GM21825 (cell line): ENCODE results near the gene DSTN.

Source experiments
- ATAC-seq: cut with Tn5 transposase; IDR thresholded peaks from one replicate; pipeline ENCODE4 v1.9.1; 2021; ENCODE audit warnings: mild to moderate bottlenecking, moderate library complexity; ENCODE audit not compliant: unreplicated experiment

The DSTN gene

GRCh38 chr20:17622086-17622850 lies 52.4 kb downstream of the DSTN start:
- ATAC-seq: no peak

DNA sequence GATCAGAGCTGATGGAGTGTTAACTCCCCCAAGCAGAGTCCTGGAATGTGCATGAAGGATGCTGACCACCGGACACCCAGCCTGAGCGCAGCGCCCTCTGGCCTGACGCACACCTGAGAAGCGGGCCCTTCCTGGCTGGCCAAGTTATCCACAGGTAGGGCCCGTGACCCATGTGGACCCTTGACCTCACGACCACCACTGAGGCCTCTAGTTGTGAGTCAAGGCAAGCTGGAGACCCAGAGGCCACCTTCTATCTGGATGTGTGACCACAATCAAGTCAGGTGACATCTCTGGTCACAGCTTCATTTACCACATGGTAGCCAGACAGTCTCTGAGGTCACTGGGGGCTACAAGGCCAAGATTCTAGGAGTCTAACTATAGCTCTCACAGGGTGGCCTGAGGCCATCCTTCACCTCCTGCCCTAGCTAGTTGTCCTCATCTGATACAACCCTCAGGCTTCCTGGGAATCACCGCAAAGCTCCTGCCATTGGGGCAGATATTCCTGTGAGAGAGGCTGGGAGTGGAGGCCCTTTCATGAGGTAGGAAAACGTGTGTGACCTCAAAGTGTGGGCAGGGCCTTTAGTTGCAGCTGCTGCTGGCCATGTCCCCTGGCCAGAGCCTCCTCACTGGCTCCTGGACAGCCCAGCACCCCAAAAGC lies 53.1 kb downstream of the DSTN start:
- no peak for ATAC-seq

GRCh38 chr20:17624070-17624469 lies 54.2 kb downstream of the DSTN start:
- ATAC-seq: no peak

DNA sequence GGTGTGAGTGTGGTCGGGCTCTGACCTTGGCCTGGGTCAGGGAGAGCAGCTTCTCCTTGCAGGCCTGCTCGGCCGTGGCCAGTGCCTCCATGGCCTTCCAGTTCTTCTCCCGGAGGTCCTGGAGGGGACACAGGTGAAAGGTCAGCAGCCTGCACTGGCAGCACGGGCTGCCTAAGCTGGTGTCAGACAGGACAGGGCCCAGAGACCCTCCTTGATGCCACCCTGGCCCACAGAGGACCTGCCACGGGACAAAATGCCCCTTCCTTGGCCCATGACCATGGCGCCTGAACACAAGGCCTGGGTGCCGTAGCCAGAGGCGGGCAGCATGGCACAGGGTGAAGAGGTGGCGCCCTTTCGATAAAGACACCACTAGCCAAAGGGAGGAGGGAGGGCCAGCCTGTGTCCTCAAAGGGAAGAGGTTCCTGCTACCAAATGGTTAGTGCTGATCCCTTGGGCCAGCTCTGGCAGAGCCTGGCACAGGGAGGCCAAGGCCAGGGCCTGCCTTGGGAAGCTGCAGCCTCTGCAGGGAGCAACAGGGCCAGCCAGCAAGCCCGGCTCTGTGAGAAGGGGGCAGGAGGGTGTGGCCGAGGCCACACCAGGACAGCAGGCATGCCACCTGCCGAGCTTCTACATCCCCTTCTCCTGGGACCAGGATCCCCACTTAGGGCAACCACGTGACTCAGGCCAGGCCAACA lies 54.8 kb downstream of the DSTN start:
- ATAC-seq: no peak

- no peak for ATAC-seq
Measured at GRCh38 chr20:17625246-17626051, 55.6 kb downstream of the DSTN start.

DNA sequence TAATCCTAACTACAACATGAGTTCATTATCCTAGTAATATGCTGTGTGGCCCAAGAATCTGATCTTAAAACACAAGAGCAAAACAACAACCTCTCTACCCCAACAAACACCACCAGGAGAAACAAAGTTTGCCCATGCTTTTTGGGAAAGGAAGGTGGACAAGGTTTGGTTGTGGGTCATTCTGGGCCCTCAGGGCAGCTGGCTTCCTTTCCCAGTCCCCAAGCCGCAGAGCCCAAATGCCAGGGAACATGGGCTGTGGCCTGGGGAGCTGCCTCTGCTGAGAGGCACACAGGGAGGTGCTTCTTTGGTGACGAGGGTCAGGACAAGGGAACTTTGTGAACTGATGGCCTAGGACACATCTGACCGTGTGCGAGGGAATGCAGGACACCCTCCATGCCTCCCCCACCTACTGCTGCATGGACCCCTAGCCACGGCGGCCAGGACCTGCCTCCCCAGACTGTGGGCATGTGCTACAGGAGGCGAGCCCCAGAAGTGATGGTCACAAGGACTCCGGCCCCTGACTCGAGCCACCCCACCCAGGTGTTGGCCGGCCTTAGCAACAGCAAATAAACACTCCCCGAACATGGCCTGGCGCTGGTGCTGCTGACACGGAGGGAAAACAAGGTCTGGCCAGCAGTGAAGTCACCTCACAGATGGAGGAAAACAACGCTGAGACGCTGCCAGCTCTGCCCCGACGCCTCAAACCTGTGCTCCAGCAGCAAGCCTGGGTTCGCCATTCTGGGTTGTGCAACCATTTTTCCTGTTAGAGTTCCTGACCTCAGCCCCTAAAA lies 56.5 kb downstream of the DSTN start:
- no peak for ATAC-seq

DNA sequence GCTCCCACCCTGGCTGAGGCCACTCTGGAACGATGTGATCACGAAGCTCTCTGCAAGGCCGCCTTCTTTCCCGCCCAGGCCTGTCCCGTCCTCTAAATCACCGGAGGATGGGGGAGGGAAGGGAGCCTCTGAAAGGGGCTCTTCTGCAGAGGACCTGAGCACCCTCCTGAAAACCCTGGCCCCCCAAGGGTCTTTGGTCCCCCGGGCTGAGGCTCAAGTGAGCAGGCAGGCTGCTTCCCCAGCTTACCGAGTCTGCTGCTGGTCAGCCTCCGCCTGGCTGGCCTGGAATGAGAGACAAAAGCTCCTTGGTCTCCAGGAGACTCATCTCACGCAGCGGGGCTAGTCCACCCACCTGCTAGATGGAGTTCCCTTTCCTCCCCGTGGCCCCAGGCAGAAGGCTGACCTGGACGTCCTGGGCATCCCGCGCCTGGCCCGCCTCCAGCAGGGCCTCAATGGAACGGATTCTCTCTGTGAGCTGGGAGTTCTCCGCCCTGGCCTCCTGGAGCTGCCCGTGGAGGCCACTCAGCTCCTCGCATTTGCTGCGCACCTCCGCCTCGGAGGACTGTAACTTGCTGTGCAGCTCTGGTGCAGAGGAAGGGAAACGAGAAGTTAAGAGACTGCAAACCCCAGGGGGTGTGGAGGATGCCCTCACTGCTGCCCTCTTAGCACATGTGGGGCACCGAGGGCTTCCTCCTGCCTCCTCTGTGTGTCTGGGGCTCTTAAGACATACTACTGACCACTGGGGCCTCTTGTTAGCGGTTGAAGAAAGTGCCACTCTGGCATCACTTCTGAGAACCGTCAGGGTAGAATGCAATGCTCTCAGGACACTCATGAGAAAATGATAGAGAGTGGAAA lies 57.5 kb downstream of the DSTN start:
- ATAC-seq: no peak

DNA sequence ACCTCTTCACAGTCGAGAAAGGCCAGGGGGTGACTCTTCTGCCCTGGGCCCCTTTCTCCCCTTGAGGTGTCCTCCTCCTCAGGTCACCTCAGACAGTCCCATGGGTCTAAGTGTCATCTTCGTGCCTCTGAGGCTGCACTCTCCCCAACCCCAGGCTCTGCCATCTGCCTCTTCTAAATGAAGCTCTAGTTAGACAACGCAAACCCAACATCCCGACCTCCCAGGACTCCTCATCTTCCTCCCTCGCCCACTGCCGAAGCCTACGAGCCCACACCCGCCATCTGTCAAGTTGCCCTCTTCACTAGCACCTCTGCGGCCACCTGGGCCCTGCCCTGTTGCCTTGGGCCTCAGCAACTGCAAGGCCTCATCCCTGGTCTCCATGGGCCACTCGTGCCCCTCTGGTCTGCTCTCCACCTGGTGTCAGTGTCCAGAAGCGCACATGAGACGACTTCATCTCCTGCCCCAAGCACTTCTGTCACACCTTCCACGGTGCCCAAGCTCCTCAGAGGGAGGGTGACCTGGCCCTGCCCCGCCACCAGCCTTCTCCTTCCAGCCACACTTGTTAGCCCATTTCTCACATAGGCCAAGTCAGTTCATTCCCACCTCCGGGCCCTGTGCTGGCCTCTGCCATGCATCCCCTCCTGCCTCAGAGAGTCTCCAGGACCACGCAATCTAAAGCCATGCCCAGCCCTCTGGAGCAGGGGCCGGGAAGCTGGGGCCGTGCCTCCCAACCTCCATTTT lies 58.4 kb downstream of the DSTN start:
- no peak for ATAC-seq

GRCh38 chr20:17629025-17629424 lies 59.1 kb downstream of the DSTN start:
- no peak for ATAC-seq

- ATAC-seq: no peak
Measured at GRCh38 chr20:17629678-17630089, 59.8 kb downstream of the DSTN start.

DNA sequence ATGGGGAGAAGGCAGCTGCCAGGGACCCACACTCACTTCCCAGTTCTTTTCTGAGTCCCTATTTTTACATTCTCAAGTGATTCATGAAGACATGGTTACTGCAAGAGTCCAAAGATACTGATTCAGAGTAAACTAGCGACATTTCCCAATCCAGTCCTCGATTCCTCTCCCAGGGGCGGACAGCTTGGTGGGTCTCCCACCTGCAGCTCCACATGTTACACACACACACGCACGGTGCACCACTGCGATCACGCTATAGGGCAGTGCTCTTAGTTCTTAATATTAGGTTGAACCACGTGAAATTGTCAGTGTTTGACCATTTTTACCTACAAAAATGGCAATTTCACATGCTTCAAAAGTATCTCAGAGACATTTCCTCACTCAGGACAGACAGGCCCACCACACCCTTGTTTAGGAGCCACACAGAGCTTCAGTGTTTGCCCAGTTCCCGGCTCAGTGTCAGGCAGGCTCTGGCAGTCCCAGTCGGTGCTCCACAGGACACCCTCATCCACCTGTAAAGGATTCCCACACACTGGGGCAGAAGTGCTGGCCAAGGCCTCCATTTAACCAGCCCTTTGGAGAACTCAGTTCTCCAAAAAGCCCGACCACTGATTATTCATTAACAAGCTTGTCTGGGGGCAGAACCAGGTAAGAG lies 60.4 kb downstream of the DSTN start:
- ATAC-seq: no peak

DNA sequence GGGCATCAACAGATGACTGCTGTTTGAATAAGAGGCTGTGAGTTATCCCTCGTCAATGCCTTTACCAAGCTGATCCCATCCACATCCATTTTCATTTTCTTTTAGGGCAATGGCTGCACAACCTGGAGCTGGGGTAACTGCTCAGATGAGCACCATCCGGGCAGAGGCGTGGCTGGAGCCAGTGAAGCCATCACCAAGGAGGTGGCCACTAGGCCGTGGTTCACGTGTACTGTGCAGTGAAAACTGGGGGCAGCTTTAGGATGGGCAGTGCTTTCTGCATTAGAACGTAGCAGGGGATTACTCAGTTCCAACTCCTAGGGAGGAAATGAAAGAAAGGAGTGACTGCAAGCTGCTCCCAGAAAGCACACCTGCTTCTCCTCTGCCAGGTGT lies 60.9 kb downstream of the DSTN start:
- ATAC-seq: no peak

- ATAC-seq: no peak
Measured at GRCh38 chr20:17631576-17632319, 61.9 kb downstream of the DSTN start.

DNA sequence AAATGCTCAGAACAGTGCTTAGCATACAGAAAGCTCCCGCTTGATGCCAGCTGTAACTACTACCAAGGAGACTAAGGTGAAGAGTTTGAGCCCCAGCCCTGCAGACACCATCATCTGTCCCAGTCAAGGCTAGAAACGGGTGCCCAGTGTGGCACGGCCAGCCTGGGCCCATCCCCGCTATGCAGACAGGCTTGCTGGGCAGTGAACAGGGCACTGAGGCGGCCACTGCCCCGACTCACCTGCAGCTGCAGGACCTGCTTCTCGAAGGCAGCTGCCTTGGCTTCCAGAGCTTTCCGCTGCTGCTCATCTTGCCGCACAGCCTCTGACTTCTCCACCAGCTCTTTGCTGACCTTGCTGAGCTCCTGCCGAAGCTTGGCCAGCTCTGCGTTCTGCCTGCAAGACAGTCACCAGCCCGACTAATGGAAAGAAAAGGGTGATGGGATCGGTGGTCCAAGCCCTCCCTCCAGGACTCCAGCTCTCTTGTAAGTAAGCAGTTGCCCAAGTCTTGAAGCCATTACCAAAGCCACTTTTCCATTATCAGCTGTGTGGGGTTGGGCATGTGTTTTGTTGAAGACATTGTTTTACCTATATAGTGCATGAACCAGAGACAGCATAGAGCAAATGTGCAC lies 63.5 kb downstream of the DSTN start:
- ATAC-seq: no peak

DNA sequence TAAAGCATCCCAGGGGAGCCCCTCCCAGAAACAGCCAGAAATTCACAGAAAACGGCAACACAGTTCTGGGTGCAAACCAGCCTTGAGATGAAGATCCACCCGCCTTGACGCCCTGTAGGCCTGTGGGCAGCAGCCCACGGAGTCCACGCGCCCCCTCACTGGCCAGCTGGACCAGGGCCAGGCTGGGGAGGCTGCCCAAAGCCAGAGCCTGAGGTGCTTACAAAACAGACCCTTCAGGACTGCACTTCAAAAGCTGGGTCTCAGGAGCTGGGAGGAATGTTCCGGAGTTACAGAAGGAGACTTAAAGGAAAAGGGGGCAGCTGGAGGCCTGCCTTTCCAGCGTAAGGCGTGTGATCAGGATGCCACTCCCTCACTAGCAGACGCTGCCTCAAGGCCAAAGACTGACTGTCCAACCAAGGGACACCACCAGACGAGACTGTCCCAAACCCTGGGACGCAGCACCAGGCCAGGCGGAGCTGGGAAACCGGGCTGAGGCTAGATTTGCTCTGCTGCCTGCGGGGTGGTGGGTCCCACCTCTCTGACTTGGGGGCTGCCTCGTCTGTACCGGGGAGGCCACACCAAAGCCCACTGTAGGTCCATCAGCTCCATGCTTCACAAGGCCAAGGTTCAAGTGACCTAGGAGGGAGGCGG lies 64.1 kb downstream of the DSTN start:
- no peak for ATAC-seq

DNA sequence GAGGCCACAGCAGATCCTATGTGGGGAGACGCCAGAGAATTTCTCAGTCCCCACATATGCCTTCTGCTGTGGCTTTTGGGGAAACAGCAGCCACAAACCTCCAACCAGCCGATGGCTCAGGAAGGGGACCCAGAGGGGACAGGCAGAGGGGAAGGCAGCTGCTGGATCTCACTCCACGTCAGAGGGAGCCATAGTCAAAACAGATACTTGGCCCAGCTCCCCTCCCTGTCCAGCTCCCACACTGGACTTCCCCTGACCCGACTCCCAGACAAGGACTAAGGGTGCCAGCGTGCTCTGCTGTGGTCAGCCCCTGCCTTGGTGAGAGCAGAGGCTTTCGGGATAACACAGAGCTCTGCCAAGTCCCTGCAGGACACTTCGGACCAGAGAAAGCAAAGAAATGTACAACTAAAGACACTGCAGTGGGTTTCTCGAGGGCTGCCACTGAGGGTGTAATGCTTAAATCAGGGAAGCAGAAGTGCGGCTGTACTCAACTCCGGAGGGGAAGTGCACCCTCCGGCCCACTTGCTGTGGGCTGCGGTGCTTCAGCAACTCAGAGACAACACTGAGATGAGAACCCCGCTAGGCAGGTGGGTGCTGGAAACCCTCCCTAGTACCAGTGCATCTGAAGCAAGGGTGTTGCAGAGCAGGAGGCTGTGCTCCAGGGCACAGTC lies 64.9 kb downstream of the DSTN start:
- no peak for ATAC-seq
